ENCODE measurements around the gene DAPK3. TPM values are rescaled to one million over a fixed set of nuclear protein-coding genes. Genes with fewer than 3 reads are reported as not detected.

DAPK3 gene
- total RNA-seq (21.2 TPM), polyA plus RNA-seq (50.7 TPM)
- long read RNA-seq, donor 1, partial matches to known transcripts: 0 of 1 reads
- long read RNA-seq, donor 1, other reads (novel, unspliced or antisense): 0 of 1 reads
- long read RNA-seq, donor 2, partial matches to known transcripts: 0 of 34 reads
- long read RNA-seq, donor 2, other reads (novel, unspliced or antisense): 26 of 34 reads
- long read RNA-seq, donor 3, partial matches to known transcripts: 0 of 15 reads
- long read RNA-seq, donor 3, other reads (novel, unspliced or antisense): 10 of 15 reads
- long read RNA-seq, donor 4, partial matches to known transcripts: 0 of 10 reads
- long read RNA-seq, donor 4, other reads (novel, unspliced or antisense): 8 of 10 reads
- long read RNA-seq, donor 5, partial matches to known transcripts: 0 of 12 reads
- long read RNA-seq, donor 5, other reads (novel, unspliced or antisense): 8 of 12 reads
- long read RNA-seq, donor 6, partial matches to known transcripts: 0 of 16 reads
- long read RNA-seq, donor 6, other reads (novel, unspliced or antisense): 12 of 16 reads
- long read RNA-seq, donor 7: 0 reads
- long read RNA-seq, donor 8, partial matches to known transcripts: 0 of 1 reads
- long read RNA-seq, donor 8, other reads (novel, unspliced or antisense): 0 of 1 reads
- long read RNA-seq, donor 9: 0 reads
- long read RNA-seq, donor 10, partial matches to known transcripts: 0 of 2 reads
- long read RNA-seq, donor 10, other reads (novel, unspliced or antisense): 0 of 2 reads

DNA sequence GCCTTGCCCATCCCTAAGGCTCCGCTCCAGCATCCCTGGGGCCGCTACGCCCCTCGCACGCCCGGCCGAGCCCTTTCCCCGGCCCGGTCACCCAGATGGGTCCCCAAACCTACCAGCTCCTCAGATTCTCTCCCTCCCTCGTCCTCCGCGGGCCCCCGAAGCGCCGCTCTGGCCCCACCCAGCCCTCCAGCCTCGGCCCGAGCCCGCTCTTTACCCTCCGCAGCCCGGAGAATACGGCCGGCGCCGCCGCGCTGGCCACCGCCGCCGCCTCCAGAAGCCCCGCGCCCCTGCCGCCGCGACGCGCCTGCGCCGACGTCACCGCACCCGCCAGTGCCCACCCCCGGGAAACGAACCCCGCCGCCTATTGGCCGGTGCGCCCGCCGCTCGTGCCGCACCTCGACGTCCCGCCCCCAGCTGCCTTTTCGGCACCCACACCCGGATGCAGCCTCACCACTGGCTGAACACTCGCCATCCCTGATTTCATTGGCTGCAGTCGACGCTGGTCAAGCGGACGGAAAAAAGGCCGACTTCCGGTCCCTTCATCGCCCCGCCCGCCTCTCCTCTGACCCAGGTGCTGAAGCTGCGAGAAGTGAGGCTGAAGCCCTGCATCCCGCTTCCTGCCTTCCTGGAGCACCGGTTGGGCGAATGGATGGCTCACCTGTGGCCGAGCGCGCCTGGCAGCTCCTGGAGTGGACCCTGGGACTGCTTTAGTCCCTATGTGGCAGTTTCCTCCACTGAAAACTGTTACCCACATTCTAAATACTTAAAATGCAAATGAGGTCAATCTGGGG, at the start of gene DAPK3:
Gene DAPK3 (minus strand): TSS at position 292 of the 791 bp plus-strand sequence. CDS start 1,364 bp downstream, outside the sequence.
- peak; percentile 61 to 92 (median 82) for DNase-seq (ENCODE audit: low read depth in 6 of 9, low spot score in 9 of 9)
- Histone ChIP-seq H3K4me1 (ENCODE audit: control insufficient read depth in 2 of 2, insufficient read depth in 2 of 2, low read length in 2 of 2) (peaks cover 11 to 24% of the 10 kb centered on the region in 2 donors), H3K27ac (ENCODE audit: low read depth in 1 of 2, low read length in 1 of 2) (peak within 1 kb of the TSS; percentile 62 to 90), H3K27me3 (ENCODE audit: control insufficient read depth in 2 of 2, insufficient read depth in 1 of 2, low read length in 1 of 2) (no peaks in the 10 kb centered on the region), H3K36me3 (ENCODE audit: control insufficient read depth in 2 of 2, insufficient read depth in 2 of 2, low read length in 1 of 2) (peaks cover 33 to 44% of the 10 kb centered on the region in 2 donors), H3K9me3 (ENCODE audit: control insufficient read depth in 2 of 2, insufficient read depth in 1 of 2, low read length in 1 of 2) (no peaks in the 10 kb centered on the region), H3K4me3 (ENCODE audit: low read length in 2 of 2) (peak within 1 kb of the TSS; percentile 87 to 93)
- WGBS: 2% methylated on average over 73 of the region's 73 CpGs

DNA sequence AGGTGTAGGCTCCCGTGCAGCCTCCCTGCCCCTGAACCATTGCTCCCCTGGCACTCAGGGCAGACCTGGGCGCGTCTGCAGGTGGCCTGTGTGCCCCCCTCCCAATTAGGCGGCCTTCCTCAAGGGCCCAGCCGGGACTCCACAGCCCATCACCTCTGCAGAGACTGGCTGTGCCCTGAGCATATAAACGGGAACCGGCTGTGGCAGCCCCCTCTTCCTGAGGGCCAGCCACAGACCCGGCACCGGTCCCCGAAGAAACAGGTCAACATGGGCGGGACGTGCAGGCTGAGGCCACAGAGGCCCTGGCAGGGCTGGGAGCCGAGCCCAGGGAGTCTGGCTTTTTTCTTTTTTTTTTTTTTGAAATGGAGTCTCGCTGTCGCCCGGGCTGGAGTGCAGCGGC, 48.7 kb upstream of the DAPK3 start:
- no peaks in the 10 kb centered on the region for H3K27me3 ChIP-seq (ENCODE audit: control insufficient read depth in 2 of 2, insufficient read depth in 1 of 2, low read length in 1 of 2)
- no peak overlapping the region for H3K27ac ChIP-seq (ENCODE audit: low read depth in 1 of 2, low read length in 1 of 2)
- DNase-seq (ENCODE audit: low read depth in 6 of 9, low spot score in 9 of 9): no peak
- no peak overlapping the region for H3K4me3 ChIP-seq (ENCODE audit: low read length in 2 of 2)
- WGBS: 75% methylated on average over 17 of the region's 17 CpGs
- H3K4me1 ChIP-seq (ENCODE audit: control insufficient read depth in 2 of 2, insufficient read depth in 2 of 2, low read length in 2 of 2): no peaks in the 10 kb centered on the region
- peaks cover 0 to 10% of the 10 kb centered on the region in 2 donors for H3K9me3 ChIP-seq (ENCODE audit: control insufficient read depth in 2 of 2, insufficient read depth in 1 of 2, low read length in 1 of 2)
- H3K36me3 ChIP-seq (ENCODE audit: control insufficient read depth in 2 of 2, insufficient read depth in 2 of 2, low read length in 1 of 2): peaks cover 39 to 62% of the 10 kb centered on the region in 2 donors

DNA sequence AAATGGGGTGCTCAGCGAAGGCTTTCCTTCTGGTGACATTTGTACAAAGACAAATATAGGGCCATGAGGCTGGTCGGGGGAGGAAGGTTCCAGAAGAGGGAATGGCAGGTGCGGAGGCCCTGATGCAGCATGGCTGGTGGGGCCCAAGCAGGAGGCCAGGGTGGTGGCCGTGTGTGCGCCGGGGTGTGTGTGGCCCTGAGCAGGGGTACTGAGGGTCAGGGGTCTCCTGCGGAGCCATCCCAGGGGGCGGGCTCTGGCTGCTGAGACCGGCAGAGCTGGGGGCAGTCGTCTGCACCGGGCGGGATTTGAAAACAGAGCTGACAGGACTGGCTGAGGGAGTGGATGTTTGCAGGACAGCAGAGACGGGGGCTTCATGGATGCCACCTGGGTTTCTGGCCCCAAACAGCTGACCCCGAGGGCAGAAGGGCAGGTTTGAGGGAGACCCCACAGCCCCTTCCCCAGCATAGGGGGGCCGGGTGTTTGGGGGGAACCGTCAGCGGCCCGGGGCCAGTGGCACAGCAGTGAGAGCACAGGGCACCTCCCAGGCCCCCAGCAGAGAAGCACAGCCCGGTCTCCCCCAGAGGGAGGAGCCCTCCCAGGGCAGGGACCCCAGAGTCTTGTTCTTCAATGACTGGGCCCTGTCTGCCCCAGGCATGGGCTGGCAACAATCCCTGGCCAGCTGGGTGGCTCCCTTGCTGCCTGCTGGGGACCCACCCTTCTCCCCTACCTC, 48.0 kb upstream of the DAPK3 start:
- WGBS: 97% methylated on average over 19 of the region's 19 CpGs
- H3K36me3 ChIP-seq (ENCODE audit: control insufficient read depth in 2 of 2, insufficient read depth in 2 of 2, low read length in 1 of 2): peaks cover 40 to 62% of the 10 kb centered on the region in 2 donors
- H3K4me1 ChIP-seq (ENCODE audit: control insufficient read depth in 2 of 2, insufficient read depth in 2 of 2, low read length in 2 of 2): no peaks in the 10 kb centered on the region
- no peak overlapping the region for H3K4me3 ChIP-seq (ENCODE audit: low read length in 2 of 2)
- no peaks in the 10 kb centered on the region for H3K27me3 ChIP-seq (ENCODE audit: control insufficient read depth in 2 of 2, insufficient read depth in 1 of 2, low read length in 1 of 2)
- H3K9me3 ChIP-seq (ENCODE audit: control insufficient read depth in 2 of 2, insufficient read depth in 1 of 2, low read length in 1 of 2): peaks cover 0 to 10% of the 10 kb centered on the region in 2 donors
- no peak for DNase-seq (ENCODE audit: low read depth in 6 of 9, low spot score in 9 of 9)
- H3K27ac ChIP-seq (ENCODE audit: low read depth in 1 of 2, low read length in 1 of 2): no peak overlapping the region

DNA sequence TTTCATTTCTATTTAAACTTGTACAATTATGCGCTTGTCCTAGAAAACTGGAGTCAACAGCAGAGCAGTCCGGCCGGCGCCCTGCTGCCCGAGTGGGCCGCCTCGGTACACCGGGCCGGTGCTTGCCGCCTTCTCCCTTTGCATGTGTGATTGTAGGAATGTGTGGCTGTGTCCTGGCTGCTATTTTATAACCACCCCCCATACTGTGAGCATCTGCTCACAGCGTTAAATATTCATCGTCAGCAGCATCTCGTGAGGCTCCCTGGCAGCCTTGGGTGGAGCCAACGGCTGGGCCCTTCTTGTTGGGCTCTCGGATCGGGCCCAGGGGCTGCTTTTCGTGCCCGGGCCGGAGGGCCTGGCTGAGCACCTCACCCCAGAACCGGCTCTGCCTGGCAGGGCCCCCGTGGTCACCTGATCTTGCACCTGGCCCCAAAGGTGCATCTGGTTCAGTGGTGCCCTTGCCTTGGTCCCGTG, 47.3 kb upstream of the DAPK3 start:
- Histone ChIP-seq H3K4me3 (ENCODE audit: low read length in 2 of 2) (no peak overlapping the region), H3K36me3 (ENCODE audit: control insufficient read depth in 2 of 2, insufficient read depth in 2 of 2, low read length in 1 of 2) (peaks cover 46 to 62% of the 10 kb centered on the region in 2 donors), H3K4me1 (ENCODE audit: control insufficient read depth in 2 of 2, insufficient read depth in 2 of 2, low read length in 2 of 2) (no peaks in the 10 kb centered on the region), H3K9me3 (ENCODE audit: control insufficient read depth in 2 of 2, insufficient read depth in 1 of 2, low read length in 1 of 2) (peaks cover 0 to 10% of the 10 kb centered on the region in 2 donors), H3K27me3 (ENCODE audit: control insufficient read depth in 2 of 2, insufficient read depth in 1 of 2, low read length in 1 of 2) (no peaks in the 10 kb centered on the region), H3K27ac (ENCODE audit: low read depth in 1 of 2, low read length in 1 of 2) (no peak overlapping the region)
- 97% methylated on average over 22 of the region's 22 CpGs for WGBS
- no peak for DNase-seq (ENCODE audit: low read depth in 6 of 9, low spot score in 9 of 9)

DNA sequence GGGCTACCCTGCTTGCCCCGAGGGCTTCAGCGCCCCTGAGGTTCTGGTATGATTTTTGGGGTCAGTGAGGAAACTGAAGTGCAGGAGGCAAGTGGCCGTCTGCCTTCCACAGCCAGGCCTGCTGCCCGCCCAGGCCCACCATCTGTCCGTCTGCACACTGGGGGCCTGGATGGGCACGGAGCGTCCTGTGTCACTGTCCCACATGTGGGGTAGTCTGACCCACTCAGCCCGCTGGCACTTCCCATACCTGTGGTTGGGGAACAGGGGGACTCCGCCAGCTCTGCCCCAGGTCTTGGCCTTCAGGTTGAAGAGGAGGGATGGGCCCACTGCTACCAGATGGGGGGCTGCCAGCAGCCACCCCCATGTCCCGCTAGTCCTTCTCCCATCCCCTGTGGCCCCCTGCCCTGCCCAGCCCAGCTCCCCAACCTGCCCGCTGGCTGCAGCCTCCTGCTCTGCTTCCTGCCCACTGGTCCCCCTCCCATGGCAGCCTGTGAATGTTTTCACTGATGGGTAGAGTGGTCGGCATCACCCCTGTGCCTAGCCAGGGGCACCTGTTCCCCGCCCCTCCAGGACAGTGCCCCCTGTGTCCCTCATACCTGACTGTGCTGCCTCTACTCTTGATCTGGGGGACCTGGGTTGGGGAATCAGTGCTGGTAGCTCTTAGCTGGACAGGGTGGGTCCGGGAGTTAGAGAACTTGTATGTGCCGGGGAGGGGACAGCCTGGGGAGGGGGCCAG, 46.2 kb upstream of the DAPK3 start:
- H3K27me3 ChIP-seq (ENCODE audit: control insufficient read depth in 2 of 2, insufficient read depth in 1 of 2, low read length in 1 of 2): no peaks in the 10 kb centered on the region
- no peaks in the 10 kb centered on the region for H3K4me1 ChIP-seq (ENCODE audit: control insufficient read depth in 2 of 2, insufficient read depth in 2 of 2, low read length in 2 of 2)
- H3K4me3 ChIP-seq (ENCODE audit: low read length in 2 of 2): no peak overlapping the region
- DNase-seq (ENCODE audit: low read depth in 6 of 9, low spot score in 9 of 9): no peak
- no peak overlapping the region for H3K27ac ChIP-seq (ENCODE audit: low read depth in 1 of 2, low read length in 1 of 2)
- 97% methylated on average over 15 of the region's 15 CpGs for WGBS
- H3K9me3 ChIP-seq (ENCODE audit: control insufficient read depth in 2 of 2, insufficient read depth in 1 of 2, low read length in 1 of 2): peaks cover 0 to 4% of the 10 kb centered on the region in 2 donors
- peaks cover 53 to 67% of the 10 kb centered on the region in 2 donors for H3K36me3 ChIP-seq (ENCODE audit: control insufficient read depth in 2 of 2, insufficient read depth in 2 of 2, low read length in 1 of 2)

DNA sequence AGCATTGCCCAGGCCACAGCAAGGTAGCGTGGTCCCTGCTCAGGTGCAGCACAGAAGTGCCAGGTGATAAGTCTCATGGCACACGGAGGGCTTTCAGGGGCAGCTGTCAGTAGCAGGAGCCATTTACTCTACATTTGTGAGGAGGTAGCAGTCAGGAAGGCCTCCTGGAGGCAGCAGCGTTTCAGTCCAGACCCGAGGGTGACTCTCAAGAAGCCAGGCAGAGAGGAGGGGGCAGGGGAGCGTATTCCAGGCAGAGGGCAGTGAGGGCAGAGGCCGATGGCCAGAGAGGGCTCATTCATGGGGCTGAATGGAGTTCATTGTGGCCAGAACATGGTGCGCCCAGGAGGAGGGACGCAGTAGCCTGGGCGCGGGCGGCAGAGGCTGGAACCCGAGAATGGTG, 45.6 kb upstream of the DAPK3 start:
- no peak for DNase-seq (ENCODE audit: low read depth in 6 of 9, low spot score in 9 of 9)
- Histone ChIP-seq H3K36me3 (ENCODE audit: control insufficient read depth in 2 of 2, insufficient read depth in 2 of 2, low read length in 1 of 2) (peaks cover 49 to 63% of the 10 kb centered on the region in 2 donors), H3K27me3 (ENCODE audit: control insufficient read depth in 2 of 2, insufficient read depth in 1 of 2, low read length in 1 of 2) (no peaks in the 10 kb centered on the region), H3K9me3 (ENCODE audit: control insufficient read depth in 2 of 2, insufficient read depth in 1 of 2, low read length in 1 of 2) (no peaks in the 10 kb centered on the region), H3K4me3 (ENCODE audit: low read length in 2 of 2) (no peak overlapping the region), H3K27ac (ENCODE audit: low read depth in 1 of 2, low read length in 1 of 2) (no peak overlapping the region), H3K4me1 (ENCODE audit: control insufficient read depth in 2 of 2, insufficient read depth in 2 of 2, low read length in 2 of 2) (no peaks in the 10 kb centered on the region)
- 99% methylated on average over 12 of the region's 12 CpGs for WGBS

DNA sequence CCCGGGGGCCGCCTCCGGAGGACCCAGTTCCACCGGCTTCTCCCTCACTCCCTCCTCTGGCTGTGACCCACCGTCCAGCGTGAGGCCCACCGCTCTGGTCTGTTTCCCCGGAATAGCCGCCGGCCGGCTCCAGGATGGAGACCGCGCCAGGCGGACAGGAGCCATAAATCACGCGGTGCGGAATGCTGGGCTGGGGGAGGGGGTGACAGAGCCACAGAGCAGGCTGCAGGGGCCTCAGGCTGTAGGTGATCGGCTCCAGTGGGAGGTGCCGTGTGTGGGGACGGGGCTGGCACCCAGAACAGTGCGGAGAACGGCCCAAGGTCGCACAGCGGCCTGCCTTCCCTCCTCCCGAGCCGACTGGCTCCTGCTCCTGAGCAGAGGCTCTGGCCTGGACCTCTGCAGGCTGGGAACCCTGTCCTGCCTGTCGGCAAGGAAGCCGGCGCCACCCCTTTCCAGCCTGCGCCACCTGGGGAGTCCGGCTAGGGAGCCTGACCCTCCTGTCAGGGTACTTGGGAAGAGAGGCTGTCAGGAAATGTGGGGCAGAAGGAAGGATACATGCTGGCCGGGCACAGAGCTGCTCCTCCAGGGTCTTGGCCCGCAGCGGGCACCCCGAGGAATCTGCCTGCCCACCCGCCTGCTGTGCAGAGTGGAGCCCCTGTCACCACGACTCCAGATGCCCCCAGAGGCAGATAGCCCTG, 45.0 kb upstream of the DAPK3 start:
- Histone ChIP-seq H3K36me3 (ENCODE audit: control insufficient read depth in 2 of 2, insufficient read depth in 2 of 2, low read length in 1 of 2) (peaks cover 49 to 67% of the 10 kb centered on the region in 2 donors), H3K4me1 (ENCODE audit: control insufficient read depth in 2 of 2, insufficient read depth in 2 of 2, low read length in 2 of 2) (peaks cover 0 to under 1% of the 10 kb centered on the region in 2 donors), H3K27ac (ENCODE audit: low read depth in 1 of 2, low read length in 1 of 2) (no peak overlapping the region), H3K4me3 (ENCODE audit: low read length in 2 of 2) (no peak overlapping the region), H3K27me3 (ENCODE audit: control insufficient read depth in 2 of 2, insufficient read depth in 1 of 2, low read length in 1 of 2) (no peaks in the 10 kb centered on the region), H3K9me3 (ENCODE audit: control insufficient read depth in 2 of 2, insufficient read depth in 1 of 2, low read length in 1 of 2) (no peaks in the 10 kb centered on the region)
- no peak for DNase-seq (ENCODE audit: low read depth in 6 of 9, low spot score in 9 of 9)
- 90% methylated on average over 37 of the region's 37 CpGs for WGBS
